GM19463 (cell line): ENCODE measurements around the gene FRMD4A.

Experiments used
- ATAC-seq: cut with Tn5 transposase; IDR thresholded peaks from one replicate; pipeline ENCODE4 v1.9.1; 2021; ENCODE audit warnings: mild to moderate bottlenecking, moderate library complexity; ENCODE audit not compliant: unreplicated experiment

The FRMD4A gene

GRCh38 chr10:14024329-14025202, 306.2 kb downstream of the FRMD4A start:
- peak; percentile 62 for ATAC-seq

GRCh38 chr10:14023673-14024328, 306.9 kb downstream of the FRMD4A start:
- no peak for ATAC-seq

- no peak for ATAC-seq
Measured at GRCh38 chr10:14022954-14023672, 307.6 kb downstream of the FRMD4A start.

GRCh38 chr10:14022052-14022451, 308.7 kb downstream of the FRMD4A start:
- no peak for ATAC-seq

DNA sequence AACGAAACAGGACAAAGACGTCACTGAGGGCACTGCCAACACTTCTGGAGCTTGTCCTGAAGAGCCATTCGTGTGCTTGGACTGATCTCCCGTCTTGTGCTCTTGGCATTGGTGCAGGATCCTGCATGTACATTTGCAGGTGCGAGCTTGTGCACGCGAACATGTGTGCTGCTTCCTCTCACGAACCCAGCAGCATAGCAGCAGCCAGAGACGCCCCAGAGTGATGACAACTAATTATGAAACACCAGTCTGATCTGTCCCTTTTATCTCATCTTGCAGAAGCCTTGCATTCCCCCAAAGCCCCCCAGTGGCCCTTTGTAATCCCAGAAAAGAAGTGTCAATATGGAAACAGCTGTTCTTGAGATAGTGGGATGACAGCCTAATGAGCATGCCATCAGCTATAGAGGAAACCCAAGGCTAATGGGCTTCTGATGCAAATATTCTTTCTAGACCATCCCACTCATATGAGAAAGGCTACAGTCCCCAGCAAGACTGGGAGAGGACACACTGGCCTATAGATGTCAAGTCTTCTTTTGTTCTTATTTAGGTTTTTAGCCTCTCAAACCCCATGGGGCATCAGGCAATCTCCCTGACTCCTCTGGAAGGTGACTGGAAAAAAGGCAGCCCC, 310.6 kb downstream of the FRMD4A start:
- ATAC-seq: no peak

DNA sequence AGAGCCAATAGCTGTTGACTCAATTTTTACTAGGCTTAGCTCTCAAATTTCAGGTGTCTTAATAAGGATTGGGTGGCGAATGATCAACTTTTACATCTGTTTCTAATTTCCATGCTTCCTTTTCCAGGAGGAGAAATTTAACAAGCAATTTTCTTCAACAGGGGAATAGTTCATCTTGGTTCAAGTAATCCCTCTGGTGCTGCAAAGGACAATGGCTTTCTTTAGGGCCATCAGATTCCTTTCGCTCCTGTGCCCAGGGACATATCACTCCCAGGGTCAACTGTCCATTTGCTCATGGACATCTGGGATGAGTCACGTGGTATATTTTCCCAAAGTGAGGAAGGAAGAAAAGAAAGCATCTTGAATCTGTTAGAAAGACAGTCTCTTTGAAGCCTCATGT, 313.3 kb downstream of the FRMD4A start:
- no peak for ATAC-seq

GRCh38 chr10:14016931-14017333, 313.8 kb downstream of the FRMD4A start:
- ATAC-seq: no peak

GRCh38 chr10:14016011-14016536, 314.6 kb downstream of the FRMD4A start:
- ATAC-seq: no peak

GRCh38 chr10:14014423-14014822, 316.3 kb downstream of the FRMD4A start:
- no peak for ATAC-seq

DNA sequence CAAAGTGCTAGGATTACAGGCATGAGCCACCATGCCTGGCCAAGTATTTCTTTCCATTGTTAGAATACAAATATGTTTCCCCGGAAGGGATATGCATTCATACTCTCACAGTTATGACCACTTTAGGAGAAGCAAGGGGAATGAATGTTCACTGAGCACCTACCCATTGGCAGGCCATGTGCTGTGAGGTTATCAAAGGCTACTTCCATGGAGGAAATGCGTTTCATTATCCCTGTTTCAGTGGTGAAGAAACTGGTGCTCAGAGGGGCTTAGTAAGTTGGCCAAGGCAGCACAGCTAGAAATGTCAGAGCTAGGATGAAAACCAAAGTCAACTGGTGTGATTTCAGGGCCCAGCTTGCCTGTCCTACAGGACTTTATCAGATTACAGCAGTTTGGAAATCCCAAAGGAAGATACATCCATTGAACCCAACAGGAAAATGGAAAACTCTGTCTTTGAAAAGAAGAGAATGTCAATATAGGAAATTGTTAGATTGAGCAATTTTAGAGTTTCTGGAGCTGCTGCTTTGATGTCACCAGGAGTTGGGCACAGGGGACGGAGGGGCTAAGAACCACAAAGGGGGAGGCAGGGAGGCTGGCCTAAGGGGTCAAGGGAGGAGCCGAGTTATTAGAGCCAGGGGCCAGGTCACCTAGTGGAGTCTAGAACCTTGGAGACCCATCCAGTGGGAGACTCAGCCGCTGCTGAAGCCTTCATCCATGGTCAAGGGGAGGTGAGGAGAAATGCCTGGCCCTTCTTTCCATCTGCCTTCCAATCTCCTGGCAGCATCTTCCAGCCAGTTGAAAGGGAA, 319.8 kb downstream of the FRMD4A start:
- ATAC-seq: no peak

DNA sequence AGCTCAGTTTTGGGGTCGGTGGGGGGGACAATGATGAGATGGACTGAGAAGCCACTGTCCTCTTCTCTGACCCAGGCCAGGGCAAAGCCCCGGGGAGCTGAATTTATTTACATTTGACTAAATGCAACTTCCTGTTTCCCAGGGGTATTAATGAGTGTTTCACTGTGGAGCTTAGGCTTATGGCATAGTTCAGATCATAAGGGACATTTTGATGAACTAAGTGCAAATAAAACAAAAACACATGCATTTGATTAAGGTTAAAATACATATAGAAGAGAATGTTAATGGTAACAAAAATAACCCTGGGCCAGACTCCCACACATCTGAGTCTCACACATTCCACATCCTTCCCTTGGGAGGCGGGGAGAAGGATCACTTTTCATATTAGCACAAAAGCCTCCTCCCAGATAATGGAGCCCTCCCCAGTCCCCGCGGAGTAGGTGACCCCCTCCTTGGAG, 320.6 kb downstream of the FRMD4A start:
- peak; percentile 37 for ATAC-seq

GRCh38 chr10:14009371-14010100, 321.2 kb downstream of the FRMD4A start:
- peak; percentile 61 for ATAC-seq

DNA sequence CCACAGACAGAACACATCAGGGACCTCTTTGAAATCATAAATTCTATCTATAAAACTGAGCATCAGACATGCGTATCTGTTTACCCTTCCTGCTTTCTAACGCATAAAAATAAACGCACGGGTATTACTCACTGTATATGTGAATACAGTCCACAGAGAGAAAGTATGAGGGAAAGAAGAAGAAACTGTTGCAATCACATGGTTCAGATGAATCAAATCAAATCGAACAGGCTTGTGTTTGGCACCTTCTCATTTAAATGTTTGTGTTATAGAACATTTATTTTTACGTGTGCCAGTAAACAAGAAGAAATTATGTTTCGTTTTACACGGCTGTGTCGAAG, 322.0 kb downstream of the FRMD4A start:
- no peak for ATAC-seq

GRCh38 chr10:14004536-14004935, 326.2 kb downstream of the FRMD4A start:
- no peak for ATAC-seq

DNA sequence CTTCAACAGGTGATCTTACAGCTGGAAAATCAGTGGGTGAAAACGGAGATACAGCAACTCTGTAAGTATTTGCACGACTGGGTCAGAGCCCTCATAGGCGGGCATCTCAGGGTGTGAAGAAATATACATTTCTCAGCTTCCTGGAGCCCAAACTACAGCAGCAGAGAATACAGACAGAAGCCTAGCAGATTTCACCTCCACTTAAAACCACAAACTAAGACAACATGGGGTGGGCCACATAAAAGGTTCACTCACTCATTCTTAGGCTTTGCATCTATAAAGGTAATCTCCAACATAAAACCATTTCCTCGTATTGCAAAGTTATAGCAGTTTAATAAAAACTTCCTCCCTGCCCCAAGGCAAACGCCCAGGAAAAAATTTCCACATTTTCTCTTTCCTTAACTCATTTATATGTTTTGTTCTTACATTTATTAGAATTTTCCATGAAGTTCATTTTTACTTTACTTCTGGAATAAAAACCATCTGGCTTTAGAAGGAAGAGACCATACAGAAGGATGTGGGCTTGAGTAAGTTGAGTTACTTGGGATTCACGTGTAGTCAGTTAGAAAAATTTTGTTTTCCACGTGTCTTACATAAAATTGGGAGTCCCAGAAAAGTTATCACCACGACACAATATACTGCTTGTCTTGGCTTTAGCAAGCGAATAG, 327.1 kb downstream of the FRMD4A start:
- no peak for ATAC-seq

- ATAC-seq: no peak
Measured at GRCh38 chr10:14001298-14002040, 329.3 kb downstream of the FRMD4A start.

DNA sequence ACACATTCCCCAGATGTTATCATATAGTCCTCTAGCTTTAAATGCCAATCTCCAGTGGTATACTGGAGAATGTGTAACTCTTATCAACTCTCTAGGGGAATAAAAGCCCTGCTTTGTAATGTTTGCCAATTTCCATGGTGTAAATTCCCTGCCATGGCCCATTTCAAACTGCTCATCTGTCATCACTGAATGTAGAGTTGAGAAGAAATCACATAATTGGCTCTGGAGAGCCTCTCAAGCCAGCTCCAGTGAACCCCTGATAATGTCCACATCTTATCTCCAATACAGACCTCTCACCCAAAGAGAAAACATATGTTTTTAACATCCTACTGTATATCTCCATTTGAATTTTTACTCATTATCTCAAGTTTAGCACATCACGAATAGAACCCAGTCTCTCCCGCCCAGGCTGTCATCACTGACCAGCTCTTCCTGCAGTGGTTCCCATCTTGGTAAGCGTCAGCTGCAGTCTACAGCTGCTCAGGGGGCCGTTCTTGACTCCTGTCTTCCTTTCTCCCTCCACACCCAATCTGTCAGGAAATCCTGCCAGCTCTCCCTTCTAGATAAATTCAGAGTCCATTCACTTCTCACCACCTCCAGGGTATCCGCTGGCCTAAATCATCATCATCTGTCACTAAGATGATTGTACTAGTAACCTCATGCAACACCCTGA, 332.4 kb downstream of the FRMD4A start:
- no peak for ATAC-seq

- ATAC-seq: no peak
Measured at GRCh38 chr10:13997650-13998049, 333.1 kb downstream of the FRMD4A start.
